ENCODE data around the gene HSPA1L. TPM values are rescaled to one million over a fixed set of nuclear protein-coding genes. Genes with fewer than 3 reads are reported as not detected.

The HSPA1L gene
- total and polyA plus RNA-seq, 10 of the 15 experiments (the other 5 are each of a cell fraction or from before 2014, with no cell fraction given), result 0.69 to 2.5 (median 1.5) TPM

GRCh38 chr6:31781244-31782125 is 33.6 kb downstream of the HSPA1L start:
- Histone ChIP-seq H3K79me2 (ENCODE audit: control insufficient read depth, insufficient read depth, low read length) (no peaks in the 10 kb centered on the region), H3K36me3 (ENCODE audit: control insufficient read depth in 2 of 2, insufficient read depth in 2 of 2, low read length in 1 of 2) (peaks cover 6 to 51% of the 10 kb centered on the region in 2 experiments; a peak in 3 of 4 replicates), H2AFZ (ENCODE audit: control insufficient read depth, low read depth, low read length) (no peak overlapping the region), H3K4me1 (ENCODE audit: control insufficient read depth, insufficient read depth, low read length) (peaks cover 16% of the 10 kb centered on the region), H3K4me2 (ENCODE audit: control insufficient read depth, insufficient read depth) (no peak overlapping the region), H3K9me3 (replicated peaks; ENCODE audit: control insufficient read depth, insufficient read depth, low read length) (no peaks in the 10 kb centered on the region), H3K4me3 (no peak overlapping the region), H3K27ac (ENCODE audit: control insufficient read depth, insufficient read depth) (no peak overlapping the region), H3K27me3 (replicated peaks in 1 of 2; ENCODE audit: control insufficient read depth in 2 of 2, insufficient read depth in 2 of 2, low read length in 1 of 2) (no peaks in the 10 kb centered on the region), H4K20me1 (ENCODE audit: control insufficient read depth, insufficient read depth) (no peaks in the 10 kb centered on the region), H3K9ac (ENCODE audit: control insufficient read depth, insufficient read depth, low read length) (no peak overlapping the region)
- DNase-seq (ENCODE audit: low read depth, low spot score) (no peak), FAIRE-seq (no peak), ATAC-seq (no peak)
- no TSS peak for BruUV-seq (replicated peaks)
- POLR2A ChIA-PET, result interaction anchor here (1.3 kb wide), 1 partner anchor 8 kb away, joined by 3 read pairs; no protein-coding TSS in a partner anchor
- CTCF ChIA-PET, result interaction anchor here (4.1 kb wide), 1 partner anchor 14 kb away, joined by 12 read pairs; the partner anchor contains the start of gene VARS1
- RAD21 ChIA-PET (ENCODE audit: unreplicated experiment), result no interaction called here
- no peak for TF ChIP-seq RBBP5 (conservative IDR thresholded peaks at IDR 0.05)
- no peak for TF ChIP-seq EED (IDR thresholded peaks at IDR 0.05; ENCODE audit: low read depth)
- no peak for TF ChIP-seq SREBF1 (IDR thresholded peaks at IDR 0.05; ENCODE audit: low read length)
- no peak for TF ChIP-seq CBX3 (IDR thresholded peaks at IDR 0.05; ENCODE audit: borderline replicate concordance, low read depth)
- no peak for TF ChIP-seq ZNF622 (IDR thresholded peaks at IDR 0.05)
- peak; percentile 50 for TF ChIP-seq NR2F1 (conservative IDR thresholded peaks at IDR 0.05)
- intact Hi-C loops (cut with micrococcal nuclease; ENCODE audit: unreplicated experiment) (no loop called here), in situ Hi-C loops (cut with MboI) (no loop called here)
- WGBS (ENCODE audit: insufficient coverage, insufficient replicate concordance, low lambda C conversion rate, missing lambda C conversion rate), result 80% methylated on average over 21 of the region's 23 CpGs
- SMC1A ChIA-PET (ENCODE audit: uncharacterized antibody, unreplicated experiment), result no interaction called here

All from GM12878 (cell line).